Activated CD8-positive, alpha-beta memory T cell treated with anti-CD3 and anti-CD28 coated beads for 1 hour (primary cell): ENCODE results near the gene DERL2.

Experiments
- DNase-seq, 2 donors: peaks; one replicate each; pipeline ENCODE4 v3.0.0-alpha.2; 2020; ENCODE audit warnings: low read depth in 1 of 2; ENCODE audit errors: extremely low read depth in 1 of 2

Gene DERL2

DNA sequence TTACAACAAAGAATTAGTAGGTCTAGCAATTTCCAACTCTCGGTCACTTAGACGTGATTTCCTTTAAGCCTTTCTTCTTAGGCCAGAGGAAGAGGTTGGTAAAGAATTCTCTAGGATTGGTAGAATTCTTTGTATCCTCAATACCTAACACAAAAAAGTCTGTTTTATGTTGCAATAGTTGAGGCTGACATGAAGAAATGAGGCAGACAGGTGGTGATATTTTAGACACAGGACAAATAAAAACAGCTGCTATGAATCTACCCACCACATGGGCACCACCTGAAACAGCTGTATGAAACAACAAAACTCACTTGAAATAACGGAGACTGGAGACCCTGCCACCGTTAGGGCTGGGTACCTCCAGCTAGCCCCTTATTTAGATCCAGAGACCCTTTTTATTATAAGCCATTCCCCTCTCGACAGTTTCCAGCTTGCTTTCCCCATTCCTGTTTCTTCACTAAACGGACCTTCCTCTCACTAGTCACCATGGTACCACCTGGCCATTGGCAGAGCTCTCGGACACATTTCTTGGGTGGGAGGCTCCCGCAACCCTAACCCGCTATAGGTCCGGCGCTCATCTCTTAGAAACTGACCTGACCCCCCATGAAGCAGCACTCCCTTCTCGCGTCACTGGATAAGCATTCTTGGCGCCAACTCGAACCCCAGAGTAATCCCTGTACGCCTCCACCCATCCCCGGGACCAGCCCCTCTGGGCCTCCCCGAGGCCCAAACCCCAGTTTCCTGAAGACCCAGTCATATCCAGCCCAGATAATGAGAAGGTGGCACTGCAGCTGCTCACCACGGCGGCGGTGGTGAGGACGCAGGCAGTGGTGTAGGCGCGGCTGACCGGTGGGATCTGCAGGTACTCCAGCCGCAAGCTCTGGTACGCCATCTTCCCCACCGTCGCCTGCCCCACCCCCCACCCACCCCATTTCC is at the start of gene DERL2:
DERL2 (minus strand) TSS at position 909 of the 936 bp plus-strand sequence; CDS start at position 892, 17 bp downstream.
- DNase-seq: no peak

DNA sequence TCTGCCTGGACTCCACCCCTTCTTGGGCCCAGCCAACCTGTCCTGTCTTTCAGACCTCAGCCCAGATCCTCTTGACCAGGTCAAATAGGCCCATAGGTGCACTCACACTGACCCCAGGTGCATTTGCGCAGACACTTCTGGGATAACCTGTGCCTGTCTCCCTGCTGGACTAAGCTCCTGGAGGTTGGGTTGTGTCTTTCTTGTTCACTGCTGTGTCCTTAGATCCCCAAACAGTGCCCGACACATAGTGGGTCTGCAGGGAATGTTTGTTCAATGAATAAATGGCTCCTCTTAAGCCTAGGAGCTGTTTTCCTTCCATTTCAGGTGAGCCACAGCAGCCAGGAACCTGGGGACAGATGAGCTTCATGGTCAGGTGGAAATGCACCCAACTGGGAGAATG is 49.5 kb upstream of the DERL2 start:
- no peak for DNase-seq

DNA sequence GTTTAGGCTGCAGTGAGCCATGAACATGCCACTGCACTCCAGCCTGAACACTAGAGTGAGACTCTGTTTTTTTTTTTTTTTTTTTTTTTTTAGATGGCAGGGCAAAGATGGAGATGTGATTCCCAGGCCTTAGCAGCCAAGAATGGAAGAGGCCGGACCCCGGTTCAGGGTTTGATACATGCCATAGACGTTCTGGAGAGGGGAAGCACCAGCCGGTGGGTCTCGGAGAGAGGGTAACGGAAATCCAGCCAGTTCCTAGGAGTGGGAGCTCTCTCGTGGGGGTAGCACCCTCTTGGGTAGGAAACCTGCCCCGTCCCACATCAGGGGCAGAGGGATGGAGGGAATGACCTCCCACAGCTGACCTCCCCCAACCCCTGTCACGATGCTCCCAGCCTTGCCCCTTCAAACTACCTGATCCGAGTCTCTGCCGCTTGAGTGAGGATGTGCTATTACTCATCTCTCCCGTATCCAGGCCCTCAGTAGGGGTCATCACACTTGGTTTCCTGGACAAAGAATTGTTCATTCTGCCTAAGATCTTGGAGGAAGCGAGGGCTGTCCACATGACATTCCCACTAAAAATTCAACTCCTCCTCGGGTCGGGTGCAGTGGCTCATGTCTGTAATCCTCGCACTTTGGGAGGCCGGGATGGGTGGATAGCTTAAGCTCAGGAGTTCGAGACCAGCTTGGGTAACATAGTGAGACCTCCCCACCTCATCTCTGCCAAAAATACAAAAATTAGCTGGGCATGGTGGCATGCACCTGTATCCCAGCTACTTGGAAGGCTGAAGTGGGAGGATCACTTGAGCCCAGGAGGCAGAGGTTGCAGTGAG is 47.7 kb upstream of the DERL2 start:
- no peak for DNase-seq

DNA sequence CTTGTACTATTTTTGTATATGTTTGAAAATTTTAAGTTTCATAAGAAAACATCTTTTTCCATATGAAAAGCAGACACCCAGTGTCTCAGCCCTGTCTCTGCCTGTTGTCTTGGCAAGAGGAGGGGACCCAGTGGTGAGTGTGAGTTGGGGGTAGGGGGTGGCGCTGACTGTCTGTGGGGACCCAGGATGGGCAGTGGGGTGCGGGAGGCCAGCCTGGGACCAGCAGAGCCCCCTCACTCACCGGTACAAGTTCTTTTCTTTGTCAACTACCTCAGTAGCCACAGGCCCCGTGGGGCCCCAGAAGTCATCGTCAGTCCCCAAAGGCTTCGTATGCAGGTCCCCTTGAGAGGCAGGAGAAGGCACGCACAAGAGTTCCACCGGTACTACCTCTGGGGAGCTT is 46.6 kb upstream of the DERL2 start:
- DNase-seq: no peak

DNA sequence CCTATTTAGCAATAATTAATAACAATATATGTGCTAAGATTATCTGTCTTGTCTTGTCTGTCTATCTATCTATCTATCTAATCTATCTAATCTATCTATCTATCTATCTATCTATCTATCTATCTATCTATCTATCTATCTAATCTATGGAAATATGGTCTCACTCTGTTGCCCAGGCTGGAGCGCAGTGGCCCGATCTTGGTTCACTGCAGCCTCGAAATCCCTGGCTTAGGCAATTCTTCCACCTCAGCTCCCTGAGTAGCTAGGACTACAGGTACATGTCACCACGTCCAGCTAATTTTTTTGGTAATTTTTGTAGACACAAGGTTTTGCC is 45.1 kb upstream of the DERL2 start:
- no peak for DNase-seq

DNA sequence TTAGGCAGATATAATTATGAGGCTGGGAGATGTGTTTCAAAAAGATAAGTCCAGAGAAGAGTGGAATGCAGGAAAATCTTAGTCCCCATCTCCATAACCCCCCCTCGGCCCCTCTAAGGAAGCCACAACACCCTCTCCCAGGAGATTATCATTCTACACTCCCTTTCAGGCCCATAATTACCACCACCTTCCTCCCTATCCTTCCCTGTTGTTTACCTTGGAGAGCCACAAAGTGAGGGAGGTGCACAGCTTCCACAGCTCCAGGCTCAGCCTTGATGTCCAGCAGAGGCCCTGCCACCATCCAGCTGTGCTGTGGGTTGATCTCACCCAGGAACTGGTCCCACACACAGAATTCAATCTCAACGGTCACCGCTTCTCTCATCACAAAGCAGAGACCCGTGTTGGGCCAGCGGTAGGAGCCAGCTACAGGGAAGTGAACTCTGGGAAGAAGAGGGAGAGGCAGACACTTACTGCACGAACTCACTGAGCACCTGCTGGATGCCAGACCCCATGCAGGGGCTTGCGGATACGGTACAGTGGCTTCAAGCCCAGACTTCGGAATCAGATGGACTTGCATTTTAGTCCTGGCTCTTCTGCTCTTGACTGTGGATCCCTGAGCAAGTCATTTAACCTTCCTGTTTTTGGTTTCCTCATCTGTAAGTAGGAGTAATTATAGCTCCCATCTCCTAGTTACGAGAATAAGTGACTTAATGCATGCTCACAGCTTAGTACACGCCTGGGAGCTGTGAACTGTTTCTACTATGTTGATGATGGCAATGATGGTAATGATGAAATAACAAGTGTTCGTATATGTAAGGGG is 44.5 kb upstream of the DERL2 start:
- DNase-seq: no peak

DNA sequence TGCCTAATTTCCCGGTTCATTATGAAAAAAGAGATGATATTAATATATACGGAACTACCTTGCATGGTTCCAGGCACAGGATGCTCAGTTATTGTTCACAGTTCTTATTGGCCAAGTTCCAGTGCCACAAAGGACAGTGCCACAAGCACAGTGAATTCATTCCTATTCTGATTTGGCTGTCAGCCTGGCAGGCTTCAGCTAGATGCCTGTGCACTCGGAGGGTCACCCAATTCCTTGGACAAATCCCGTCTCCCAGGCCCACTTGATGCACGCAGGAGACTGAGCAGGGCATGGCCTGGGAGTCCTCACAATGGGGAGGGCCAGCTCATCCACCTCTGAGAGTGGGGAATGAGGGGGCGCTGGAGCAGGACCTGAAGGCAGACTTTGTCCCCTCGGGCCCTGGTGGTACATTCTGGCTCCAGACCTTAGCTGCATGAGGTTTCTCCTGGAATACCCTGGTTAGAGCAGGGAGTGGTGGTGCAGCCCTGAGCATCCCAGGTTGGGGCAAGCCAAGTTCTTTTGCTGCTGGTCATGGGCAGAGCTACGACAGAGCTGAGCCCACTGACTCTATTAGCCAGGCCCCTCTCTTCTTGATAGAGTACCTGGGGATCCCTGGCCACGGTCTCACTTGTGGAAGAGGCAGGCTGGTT is 41.7 kb upstream of the DERL2 start:
- no peak for DNase-seq

DNA sequence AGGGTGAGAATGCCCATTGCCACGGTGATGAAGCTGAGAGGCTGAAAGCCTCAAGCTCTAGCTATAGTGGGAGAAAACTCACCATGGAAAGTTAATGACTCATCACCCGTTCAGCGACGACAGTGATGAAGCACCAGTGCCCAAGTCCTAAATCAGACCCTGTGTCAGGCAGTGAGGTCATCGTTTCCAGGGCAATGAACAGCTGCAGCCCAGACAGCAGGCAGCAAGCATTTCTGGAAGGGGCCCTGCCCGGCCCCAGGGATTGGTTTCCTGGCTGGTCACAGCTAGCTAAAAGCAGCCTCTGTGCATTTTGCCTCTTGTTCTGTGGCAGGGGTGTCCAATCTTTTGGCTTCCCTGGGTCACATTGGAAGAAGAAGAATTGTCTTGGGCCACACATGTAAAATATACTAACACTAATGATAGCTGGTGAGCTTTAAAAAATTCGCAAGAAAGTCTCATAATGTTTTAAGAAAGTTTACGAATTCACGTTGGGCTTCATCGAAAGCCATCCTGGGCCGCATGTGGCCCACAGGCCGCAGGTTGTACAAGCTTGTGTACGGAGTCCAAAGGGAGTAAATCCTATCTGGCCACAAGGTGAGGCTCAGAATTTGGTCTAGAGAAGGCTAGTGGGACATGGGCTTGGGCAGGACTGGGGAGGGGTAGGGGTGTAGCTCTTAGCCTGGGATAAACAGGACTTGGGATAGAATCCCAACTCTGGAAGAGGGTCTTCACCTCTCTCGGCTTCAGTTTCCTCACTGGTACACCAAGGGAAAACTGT is 41.0 kb upstream of the DERL2 start:
- no peak for DNase-seq

DNA sequence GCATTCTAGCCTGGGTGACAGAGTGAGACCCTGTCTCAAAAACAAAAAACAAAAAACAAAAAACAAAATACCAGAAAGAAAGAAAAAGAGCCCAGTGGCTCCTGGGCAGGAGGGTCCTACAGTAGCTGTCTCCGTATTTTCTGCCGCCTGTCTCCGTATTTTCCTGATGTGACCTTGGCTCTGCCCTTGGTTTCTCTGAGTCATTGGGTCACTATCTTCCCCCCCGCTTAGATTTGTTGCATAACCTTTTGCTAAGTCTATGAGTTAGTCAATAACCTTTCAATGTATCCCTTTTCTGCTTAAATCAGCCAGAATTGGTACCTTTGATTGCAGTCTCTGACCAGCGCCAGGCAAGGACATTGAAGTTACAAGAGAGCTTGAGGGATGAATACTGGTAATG is 37.3 kb upstream of the DERL2 start:
- no peak for DNase-seq

DNA sequence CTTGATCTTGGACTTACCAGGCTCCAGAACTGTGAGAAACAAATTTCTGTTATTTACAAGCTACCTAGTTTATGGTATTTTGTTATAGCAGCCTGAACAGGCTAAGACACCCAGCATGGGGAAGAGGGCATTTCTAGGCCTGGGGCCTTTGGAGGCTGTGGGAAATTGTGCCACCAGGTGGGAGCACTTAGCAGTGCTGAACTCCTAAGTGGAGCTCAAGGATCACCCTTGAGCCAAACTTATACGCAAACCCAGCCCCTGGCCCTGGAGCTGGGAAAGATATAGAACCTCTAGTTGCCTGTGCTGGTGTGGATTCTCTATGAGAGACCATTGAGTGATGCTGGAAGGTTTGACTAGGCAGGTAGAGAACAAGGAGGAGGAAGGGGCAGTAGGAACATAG is 36.5 kb upstream of the DERL2 start:
- DNase-seq: no peak

DNA sequence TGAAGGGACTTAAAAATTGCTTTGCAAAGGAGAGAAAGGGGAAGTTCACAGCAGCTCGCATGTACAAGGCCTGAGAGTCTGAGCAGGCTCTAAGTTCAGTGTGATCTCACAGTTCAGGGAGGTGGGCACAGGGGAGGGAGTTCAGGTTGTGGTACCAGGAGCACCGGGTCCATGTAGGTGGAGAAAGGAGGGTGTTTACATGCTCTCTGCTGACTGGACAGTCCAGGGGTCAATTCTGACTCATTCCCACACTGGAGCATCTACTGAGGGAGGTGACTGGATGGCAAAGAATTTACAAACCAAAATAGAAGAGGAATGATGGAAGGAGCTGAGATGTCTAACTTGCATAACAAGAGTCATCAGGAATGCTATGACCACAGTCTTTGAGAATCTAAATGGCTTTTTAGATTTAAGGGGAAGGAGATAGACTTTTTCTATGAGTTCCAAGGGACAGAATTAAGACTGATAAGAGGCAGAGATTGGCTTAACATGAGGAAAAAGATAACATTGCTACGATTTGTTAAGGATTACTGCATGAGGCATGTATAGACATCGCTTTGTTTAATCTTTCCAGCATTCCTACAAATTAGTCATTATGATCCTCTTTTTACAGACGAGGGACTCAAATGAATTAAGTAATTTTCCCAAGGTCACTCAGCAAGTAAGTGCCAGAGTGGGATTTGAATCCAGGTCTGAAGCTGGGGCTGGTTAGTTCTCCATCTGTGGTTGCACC is 30.2 kb upstream of the DERL2 start:
- no peak for DNase-seq

DNA sequence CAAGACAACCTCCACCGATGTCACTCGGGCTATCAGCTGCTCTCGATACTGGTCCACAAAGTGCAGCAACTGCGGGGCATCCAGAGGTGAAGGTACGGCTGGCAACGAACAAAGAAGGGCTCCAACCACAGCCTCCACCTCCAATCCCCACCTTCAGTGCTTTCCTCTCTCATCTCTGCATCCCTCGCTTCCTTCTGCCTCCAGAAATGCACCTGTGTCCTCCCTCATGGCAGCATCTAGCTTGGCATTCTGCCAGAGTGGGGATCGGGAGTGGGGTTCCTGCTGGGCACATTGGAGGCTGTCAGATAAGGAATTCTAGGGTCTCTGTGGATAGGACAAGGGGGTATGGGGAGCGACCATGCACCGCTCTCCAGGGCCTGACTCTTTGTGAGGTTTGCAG is 29.0 kb upstream of the DERL2 start:
- DNase-seq: no peak

DNA sequence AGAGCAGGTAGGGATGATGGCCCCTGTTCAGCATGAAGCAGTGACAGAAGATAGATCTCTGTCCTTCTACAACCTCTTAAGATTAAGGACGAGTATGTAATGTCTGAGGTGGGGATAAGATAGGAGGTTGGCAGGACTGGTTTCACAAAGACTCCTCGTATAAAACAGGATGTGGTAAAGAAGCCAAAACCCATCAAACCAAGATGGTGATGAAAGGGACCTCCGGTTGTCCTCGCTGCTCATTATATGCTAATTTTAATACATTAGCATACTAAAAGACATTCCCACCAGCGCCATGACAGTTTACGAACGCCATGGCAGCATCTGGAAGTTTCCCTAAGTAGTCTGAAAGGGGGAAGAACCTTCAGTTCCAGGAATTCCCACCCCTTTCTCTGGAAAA is 27.6 kb upstream of the DERL2 start:
- no peak for DNase-seq

DNA sequence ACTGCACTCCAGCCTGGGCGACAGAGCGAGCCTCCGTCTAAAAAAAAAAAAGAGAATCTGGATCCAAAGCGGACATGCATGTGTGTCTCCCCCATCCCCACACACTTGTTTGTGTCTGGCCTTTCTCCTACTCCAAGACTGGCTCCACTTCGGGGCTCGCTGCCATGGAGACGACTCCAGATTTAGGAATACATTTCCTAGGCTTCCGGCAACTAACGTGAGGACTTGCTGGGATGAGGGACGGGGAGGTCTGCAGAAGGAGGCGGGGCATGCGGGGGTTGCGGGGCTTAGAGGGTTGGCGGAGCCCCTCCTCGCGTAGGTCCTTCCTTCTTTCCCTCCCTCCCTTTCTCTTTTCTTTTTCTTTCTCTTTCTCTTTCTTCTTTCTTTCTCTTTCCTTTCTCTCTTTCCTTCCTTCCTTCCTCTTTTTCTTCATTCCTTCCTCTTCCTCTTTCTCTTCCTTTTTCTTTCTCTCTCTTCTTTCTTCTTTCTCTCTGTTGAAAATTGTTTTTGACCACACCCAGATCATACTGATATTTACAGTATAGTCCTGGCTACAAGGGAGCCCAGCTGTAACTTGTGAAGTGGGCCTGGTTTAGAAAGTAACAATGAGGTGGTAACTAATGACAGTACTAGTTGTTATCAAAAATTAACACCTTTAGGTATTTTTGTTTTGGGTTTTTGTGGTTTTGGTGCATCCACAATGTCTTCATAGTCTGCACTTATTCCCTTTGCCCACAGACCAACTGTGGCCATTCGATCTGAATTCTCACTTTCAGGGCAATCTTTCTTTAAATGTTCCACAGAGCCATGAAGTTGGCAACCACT is 25.6 kb upstream of the DERL2 start:
- no peak for DNase-seq

DNA sequence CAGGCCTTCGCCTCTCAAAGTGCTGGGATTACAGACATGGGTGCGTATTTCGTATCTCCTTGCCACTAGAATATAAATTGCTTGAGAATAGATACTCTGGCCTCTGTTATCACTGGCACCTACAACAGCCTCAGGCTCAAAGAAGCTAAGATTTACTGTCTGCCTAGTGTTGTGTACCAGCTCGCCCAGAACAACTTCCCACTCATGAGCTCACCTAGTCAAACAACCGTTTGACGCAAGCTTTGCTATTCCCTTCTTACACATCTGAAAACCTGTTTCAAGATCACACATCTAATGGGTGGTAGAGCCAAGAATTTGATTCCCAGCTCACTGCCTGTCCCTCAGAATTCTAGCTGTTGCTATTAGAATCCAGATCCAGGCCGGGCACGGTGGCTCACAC is 24.8 kb upstream of the DERL2 start:
- DNase-seq: no peak

DNA sequence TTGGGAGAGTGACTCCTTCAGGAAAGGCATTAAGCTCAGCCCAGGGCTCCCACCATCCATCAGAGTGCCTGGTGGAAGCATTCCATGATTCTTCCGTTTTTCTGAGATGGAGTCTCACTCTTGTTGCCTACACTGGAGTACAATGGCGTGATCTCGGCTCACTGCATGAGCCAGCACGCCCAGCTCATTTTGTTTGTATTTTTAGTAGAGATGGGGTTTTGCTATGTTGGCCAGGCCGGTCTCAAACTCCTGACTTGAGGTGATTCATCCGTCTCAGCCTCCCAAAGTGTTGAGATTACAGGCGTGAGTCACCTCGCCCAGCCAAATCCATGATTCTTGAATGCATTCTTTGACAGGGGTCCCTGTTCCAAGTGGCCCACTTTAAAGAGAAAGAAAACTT is 23.5 kb upstream of the DERL2 start:
- no peak for DNase-seq

DNA sequence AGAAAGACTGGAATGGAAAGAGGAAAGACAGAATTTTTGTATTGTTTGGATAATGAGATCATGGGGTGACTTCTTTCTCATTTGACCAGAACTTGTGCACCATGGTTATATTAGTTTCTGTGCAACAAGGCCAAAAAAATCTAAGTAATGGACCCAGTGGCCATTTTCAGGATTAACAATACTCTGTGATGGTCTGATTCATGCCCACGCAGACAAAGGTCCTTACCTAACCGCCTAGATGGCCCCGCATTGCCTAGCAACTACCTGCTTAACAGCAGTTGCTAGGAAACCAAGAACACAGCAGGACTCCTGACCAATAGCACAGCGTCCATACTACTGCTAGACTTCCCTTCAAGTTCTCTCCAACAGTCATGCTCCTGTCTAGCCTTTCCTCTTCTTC is 22.8 kb upstream of the DERL2 start:
- no peak for DNase-seq

DNA sequence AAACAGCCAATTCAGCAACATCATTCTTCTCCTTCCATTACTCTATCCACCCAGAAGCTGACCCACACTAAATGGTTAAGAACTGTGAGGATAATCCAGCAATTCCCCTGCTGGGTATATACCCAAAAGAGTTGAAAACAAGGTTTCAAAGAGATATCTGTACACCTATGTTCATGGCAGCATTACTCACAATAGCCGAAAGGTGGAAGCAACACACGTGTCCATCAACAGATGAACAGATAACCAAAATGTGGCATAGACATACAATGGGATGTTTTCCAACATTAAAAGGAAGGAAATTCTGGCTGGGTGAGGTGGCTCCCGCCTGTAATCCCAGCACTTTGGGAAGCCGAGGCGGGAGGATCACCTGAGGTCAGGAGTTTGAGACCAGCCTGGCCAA is 20.3 kb upstream of the DERL2 start:
- no peak for DNase-seq
